Endothelial cell (in vitro differentiated cells): ENCODE results near the gene LMF1. TPM values are rescaled to one million over a fixed set of nuclear protein-coding genes. Genes with fewer than 3 reads are reported as not detected.

Experiments
- DNase-seq: peaks from one replicate; pipeline ENCODE4 v3.0.0; 2021; ENCODE audit warnings: low spot score
- H3K27ac Mint-ChIP-seq: one replicate; pipeline ENCODE4 v1.8.0; 2021; ENCODE audit warnings: mixed read lengths, inconsistent platforms; ENCODE audit not compliant: unreplicated experiment
- H3K27me3 Mint-ChIP-seq: one replicate; pipeline ENCODE4 v1.8.0; 2021; ENCODE audit warnings: mild to moderate bottlenecking, moderate library complexity, mixed read lengths, inconsistent platforms; ENCODE audit not compliant: unreplicated experiment
- H3K36me3 Mint-ChIP-seq: one replicate; pipeline ENCODE4 v1.8.0; 2021; ENCODE audit warnings: mild to moderate bottlenecking, low read depth, mixed read lengths, inconsistent platforms; ENCODE audit not compliant: unreplicated experiment
- H3K4me1 Mint-ChIP-seq: one replicate; pipeline ENCODE4 v1.8.0; 2021; ENCODE audit warnings: mild to moderate bottlenecking, mixed read lengths, inconsistent platforms; ENCODE audit not compliant: unreplicated experiment
- H3K4me3 Mint-ChIP-seq: one replicate; pipeline ENCODE4 v1.8.0; 2021; ENCODE audit warnings: mild to moderate bottlenecking, mixed read lengths, inconsistent platforms; ENCODE audit not compliant: unreplicated experiment
- H3K9me3 Mint-ChIP-seq: one replicate; pipeline ENCODE4 v1.8.0; 2021; ENCODE audit warnings: mixed read lengths, inconsistent platforms; ENCODE audit not compliant: unreplicated experiment
- total RNA-seq: library from RNA; stranded (reverse); fragmentation: NEBNext Ultra II Directional; extraction: Animal tissue kit (Norgen Biotek cat#: 25700); gene quantifications from one replicate; pipeline ENCODE4 v1.2.1, GENCODE V29; 2021; ENCODE audit not compliant: unreplicated experiment
- TF ChIP-seq, protein P1 (sequence below): fragments of 200-600 bp; sonication (generic); IDR thresholded peaks from one replicate; pipeline ENCODE4 v1.5.0; 2021; ENCODE audit warnings: antibody characterized with exemption; ENCODE audit not compliant: unreplicated experiment

The LMF1 gene
- total RNA-seq, 1 donor from 2014 or later, result 21.7 TPM

GRCh38 chr16:975291-975690 lies 4.5 kb upstream of the LMF1 start:
- peaks cover 7% of the 10 kb centered on the region for H3K36me3 Mint-ChIP-seq
- no peaks in the 10 kb centered on the region for H3K4me1 Mint-ChIP-seq
- TF ChIP-seq, protein P1, sequence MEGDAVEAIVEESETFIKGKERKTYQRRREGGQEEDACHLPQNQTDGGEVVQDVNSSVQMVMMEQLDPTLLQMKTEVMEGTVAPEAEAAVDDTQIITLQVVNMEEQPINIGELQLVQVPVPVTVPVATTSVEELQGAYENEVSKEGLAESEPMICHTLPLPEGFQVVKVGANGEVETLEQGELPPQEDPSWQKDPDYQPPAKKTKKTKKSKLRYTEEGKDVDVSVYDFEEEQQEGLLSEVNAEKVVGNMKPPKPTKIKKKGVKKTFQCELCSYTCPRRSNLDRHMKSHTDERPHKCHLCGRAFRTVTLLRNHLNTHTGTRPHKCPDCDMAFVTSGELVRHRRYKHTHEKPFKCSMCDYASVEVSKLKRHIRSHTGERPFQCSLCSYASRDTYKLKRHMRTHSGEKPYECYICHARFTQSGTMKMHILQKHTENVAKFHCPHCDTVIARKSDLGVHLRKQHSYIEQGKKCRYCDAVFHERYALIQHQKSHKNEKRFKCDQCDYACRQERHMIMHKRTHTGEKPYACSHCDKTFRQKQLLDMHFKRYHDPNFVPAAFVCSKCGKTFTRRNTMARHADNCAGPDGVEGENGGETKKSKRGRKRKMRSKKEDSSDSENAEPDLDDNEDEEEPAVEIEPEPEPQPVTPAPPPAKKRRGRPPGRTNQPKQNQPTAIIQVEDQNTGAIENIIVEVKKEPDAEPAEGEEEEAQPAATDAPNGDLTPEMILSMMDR, result no peak
- H3K9me3 Mint-ChIP-seq, result no peaks in the 10 kb centered on the region
- no peak for DNase-seq
- H3K4me3 Mint-ChIP-seq, result no peak overlapping the region
- H3K27ac Mint-ChIP-seq, result no peak overlapping the region
- H3K27me3 Mint-ChIP-seq, result peaks cover 21% of the 10 kb centered on the region

- DNase-seq, result no peak
- H3K36me3 Mint-ChIP-seq, result peaks cover 7% of the 10 kb centered on the region
- H3K27me3 Mint-ChIP-seq, result peaks cover 18% of the 10 kb centered on the region
- no peaks in the 10 kb centered on the region for H3K4me1 Mint-ChIP-seq
- H3K27ac Mint-ChIP-seq, result no peak overlapping the region
- TF ChIP-seq, protein P1, result no peak
- no peak overlapping the region for H3K4me3 Mint-ChIP-seq
- no peaks in the 10 kb centered on the region for H3K9me3 Mint-ChIP-seq
Observed at GRCh38 chr16:974611-975261, 4.0 kb upstream of the LMF1 start.

- H3K4me3 Mint-ChIP-seq, result no peak overlapping the region
- peaks cover 15% of the 10 kb centered on the region for H3K27me3 Mint-ChIP-seq
- TF ChIP-seq, protein P1, result no peak
- no peak overlapping the region for H3K27ac Mint-ChIP-seq
- DNase-seq, result no peak
- H3K9me3 Mint-ChIP-seq, result no peaks in the 10 kb centered on the region
- H3K36me3 Mint-ChIP-seq, result peaks cover 7% of the 10 kb centered on the region
- peaks cover 2% of the 10 kb centered on the region for H3K4me1 Mint-ChIP-seq
Observed at GRCh38 chr16:974001-974601, 3.3 kb upstream of the LMF1 start.

GRCh38 chr16:973366-973765 lies 2.6 kb upstream of the LMF1 start:
- DNase-seq, result no peak
- TF ChIP-seq, protein P1, result no peak
- H3K36me3 Mint-ChIP-seq, result peaks cover 7% of the 10 kb centered on the region
- H3K9me3 Mint-ChIP-seq, result no peaks in the 10 kb centered on the region
- peaks cover 14% of the 10 kb centered on the region for H3K27me3 Mint-ChIP-seq
- peaks cover 5% of the 10 kb centered on the region for H3K4me1 Mint-ChIP-seq
- no peak overlapping the region for H3K27ac Mint-ChIP-seq
- no peak overlapping the region for H3K4me3 Mint-ChIP-seq

DNA sequence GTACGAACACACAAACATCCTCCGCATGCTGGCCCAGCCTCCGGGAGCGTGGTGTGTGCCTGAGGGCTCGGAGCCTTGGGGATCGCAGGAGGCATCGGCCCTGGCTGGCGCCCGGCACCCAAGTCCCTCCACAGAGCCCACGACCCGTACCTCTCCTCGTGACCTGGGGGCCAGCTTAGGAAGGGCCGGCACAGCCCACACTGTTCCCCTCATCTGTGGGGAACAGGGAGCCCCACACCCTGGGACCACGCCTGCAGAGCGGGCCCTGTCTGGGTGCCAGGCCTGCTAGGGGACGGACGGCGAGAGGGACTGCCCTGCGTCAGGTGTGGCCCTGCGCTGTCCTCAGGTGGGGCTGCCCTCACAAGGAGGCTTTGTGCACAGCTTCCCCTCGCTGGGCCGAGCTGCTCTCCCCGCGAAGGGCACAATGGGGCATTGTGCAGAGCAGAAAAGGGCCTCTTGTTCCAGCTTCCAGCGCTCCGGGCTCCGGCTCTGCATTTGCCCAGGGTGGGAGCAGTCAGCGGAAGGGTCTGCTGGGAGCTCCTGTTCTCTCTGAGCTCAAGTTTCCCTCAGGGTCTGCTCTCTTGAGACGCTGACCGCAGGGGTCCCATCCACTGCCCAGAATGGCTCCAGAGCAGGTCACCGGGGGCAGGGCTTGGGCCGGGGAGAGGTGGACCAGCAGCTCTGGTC lies 1.7 kb upstream of the LMF1 start:
- no peak for DNase-seq
- TF ChIP-seq, protein P1, result no peak
- H3K4me1 Mint-ChIP-seq, result peaks cover 5% of the 10 kb centered on the region
- H3K36me3 Mint-ChIP-seq, result no peaks in the 10 kb centered on the region
- no peaks in the 10 kb centered on the region for H3K9me3 Mint-ChIP-seq
- no peak overlapping the region for H3K27ac Mint-ChIP-seq
- no peak overlapping the region for H3K4me3 Mint-ChIP-seq
- H3K27me3 Mint-ChIP-seq, result peaks cover 13% of the 10 kb centered on the region
